HEK293T (cell line): ENCODE data around the gene KIRREL1.

Experiments used
- CTCF ChIA-PET: fragments of 350-600 bp; formaldehyde crosslinking; extraction: SDS; loops from one replicate; lab custom pipeline; 2021; ENCODE audit warnings: antibody characterized with exemption, inconsistent platforms; lab: Yijun Ruan, JAX
- POLR2A ChIA-PET: fragments of 350-600 bp; formaldehyde crosslinking; extraction: SDS; loops from one replicate; lab custom pipeline; 2020; ENCODE audit warnings: antibody characterized with exemption, inconsistent platforms; lab: Yijun Ruan, JAX
- DNase-seq: peaks from one replicate; pipeline ENCODE4 v3.0.0; 2012; ENCODE audit warnings: mixed read lengths; ENCODE audit errors: extremely low spot score
- ARNT ChIP-seq: fragments of 450-650 bp; IDR thresholded peaks from 2 replicates; pipeline ENCODE4 v1.6.1; 2017; ENCODE audit warnings: mild to moderate bottlenecking
- BHLHE40 ChIP-seq: fragments of 450-650 bp; IDR thresholded peaks from 2 replicates; pipeline ENCODE4 v1.6.1; 2016; ENCODE audit warnings: mild to moderate bottlenecking, moderate library complexity, borderline replicate concordance
- CTBP1 ChIP-seq: fragments of 450-650 bp; IDR thresholded peaks from 2 replicates; pipeline ENCODE4 v1.6.1; 2016; ENCODE audit warnings: borderline replicate concordance
- ELF4 ChIP-seq: fragments of 450-650 bp; IDR thresholded peaks from 2 replicates; pipeline ENCODE4 v1.6.1; 2017; ENCODE audit warnings: antibody characterized with exemption
- FOXA1 ChIP-seq: fragments of 450-650 bp; IDR thresholded peaks from 2 replicates; pipeline ENCODE4 v1.6.1; 2016; ENCODE audit warnings: mild to moderate bottlenecking
- FOXK2 ChIP-seq: fragments of 450-650 bp; IDR thresholded peaks from 2 replicates; pipeline ENCODE4 v1.6.1; 2016; ENCODE audit warnings: mild to moderate bottlenecking
- FOXM1 ChIP-seq: fragments of 450-650 bp; IDR thresholded peaks from 2 replicates; pipeline ENCODE4 v1.6.1; 2017; ENCODE audit warnings: mild to moderate bottlenecking, borderline replicate concordance
- HDGF ChIP-seq: fragments of 450-650 bp; IDR thresholded peaks from 2 replicates; pipeline ENCODE4 v1.6.1; 2017; ENCODE audit warnings: antibody characterized with exemption, borderline replicate concordance
- L3MBTL2 ChIP-seq: fragments of 450-650 bp; conservative IDR thresholded peaks from 2 replicates; pipeline ENCODE4 v1.6.1; 2016; ENCODE audit warnings: mild to moderate bottlenecking
- LEF1 ChIP-seq: fragments of 450-650 bp; IDR thresholded peaks from 2 replicates; pipeline ENCODE4 v1.6.1; 2017; ENCODE audit warnings: mild to moderate bottlenecking, borderline replicate concordance
- NFRKB ChIP-seq: fragments of 450-650 bp; IDR thresholded peaks from 2 replicates; pipeline ENCODE4 v1.6.1; 2016; ENCODE audit warnings: mild to moderate bottlenecking, moderate library complexity
- SP1 ChIP-seq: fragments of 450-650 bp; IDR thresholded peaks from 2 replicates; pipeline ENCODE4 v1.6.1; 2017
- SUZ12 ChIP-seq: fragments of 450-650 bp; IDR thresholded peaks from 2 replicates; pipeline ENCODE4 v1.6.1; 2016; ENCODE audit warnings: mild to moderate bottlenecking
- TARDBP ChIP-seq: fragments of 450-650 bp; IDR thresholded peaks from 2 replicates; pipeline ENCODE4 v1.6.1; 2016
- ZNF384 ChIP-seq: fragments of 450-650 bp; IDR thresholded peaks from 2 replicates; pipeline ENCODE4 v1.6.1; 2016
- TF ChIP-seq, protein P1 (sequence below): fragments of 450-650 bp; IDR thresholded peaks from 2 replicates; pipeline ENCODE4 v1.6.1; 2016

KIRREL1 gene

DNA sequence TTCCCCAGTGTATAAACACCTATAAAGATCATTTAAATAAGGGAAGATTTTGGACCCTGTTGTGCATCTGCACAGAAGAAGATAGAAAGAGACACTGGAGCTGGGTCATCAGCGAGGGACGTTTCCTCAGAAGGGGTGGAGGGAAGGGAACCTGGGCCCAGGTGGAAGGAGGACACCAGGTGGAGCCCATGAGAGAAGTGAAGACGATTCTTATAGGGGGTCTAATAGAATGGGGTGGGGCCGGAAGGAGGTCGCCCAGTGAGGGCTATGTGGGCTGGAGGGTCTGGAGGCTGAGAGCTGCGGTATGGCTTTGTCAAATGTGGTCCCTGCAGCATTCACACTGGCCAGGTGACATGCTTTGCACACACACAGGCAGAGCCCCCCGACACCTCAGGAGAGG lies 13.7 kb downstream of the KIRREL1 start:
- TF ChIP-seq ELF4 (no peak), TARDBP (no peak), ZNF384 (no peak), HDGF (no peak), LEF1 (no peak), NFRKB (no peak), CTBP1 (no peak), SUZ12 (no peak), L3MBTL2 (no peak), ARNT (no peak), FOXM1 (no peak), FOXA1 (no peak)
- TF ChIP-seq, protein P1, sequence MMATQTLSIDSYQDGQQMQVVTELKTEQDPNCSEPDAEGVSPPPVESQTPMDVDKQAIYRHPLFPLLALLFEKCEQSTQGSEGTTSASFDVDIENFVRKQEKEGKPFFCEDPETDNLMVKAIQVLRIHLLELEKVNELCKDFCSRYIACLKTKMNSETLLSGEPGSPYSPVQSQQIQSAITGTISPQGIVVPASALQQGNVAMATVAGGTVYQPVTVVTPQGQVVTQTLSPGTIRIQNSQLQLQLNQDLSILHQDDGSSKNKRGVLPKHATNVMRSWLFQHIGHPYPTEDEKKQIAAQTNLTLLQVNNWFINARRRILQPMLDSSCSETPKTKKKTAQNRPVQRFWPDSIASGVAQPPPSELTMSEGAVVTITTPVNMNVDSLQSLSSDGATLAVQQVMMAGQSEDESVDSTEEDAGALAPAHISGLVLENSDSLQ = no peak
- POLR2A ChIA-PET = no interaction called here
- CTCF ChIA-PET = no interaction called here
- no peak for DNase-seq

DNA sequence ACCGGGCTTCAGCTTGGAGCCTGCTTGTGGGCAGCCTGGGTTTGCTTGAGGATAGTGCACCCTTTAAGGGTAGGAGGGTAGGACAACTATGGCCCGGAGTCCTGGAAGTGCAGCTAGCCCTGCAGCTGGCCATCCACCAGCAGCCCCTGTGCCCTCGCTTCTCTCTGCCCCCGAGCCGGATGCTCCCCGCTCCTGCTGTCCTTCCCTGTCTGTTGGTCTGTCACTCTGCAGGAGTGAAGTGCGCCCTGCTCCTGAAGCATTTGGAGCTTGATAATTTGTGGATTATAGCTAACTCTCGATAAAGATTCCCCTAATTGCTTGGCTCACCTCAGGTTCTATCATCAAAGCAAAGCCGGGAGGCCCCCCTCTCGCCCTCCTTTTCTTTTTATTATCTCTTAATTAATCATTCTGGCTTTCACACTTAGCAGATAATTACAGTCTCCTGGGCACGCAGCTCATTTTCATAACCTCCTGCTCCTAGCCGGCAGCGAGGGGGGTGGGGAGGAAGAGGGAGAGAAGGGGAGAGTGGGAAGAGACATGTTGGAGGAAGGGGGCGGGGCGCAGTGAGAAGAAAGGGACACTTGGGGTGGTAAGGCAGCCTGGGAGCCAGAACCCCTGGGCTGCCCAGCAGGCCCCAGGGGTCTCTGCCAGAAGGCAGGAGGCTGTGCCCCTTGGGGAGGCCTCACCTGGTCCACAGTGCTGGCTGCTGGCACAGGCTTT lies 14.4 kb downstream of the KIRREL1 start:
- no peak for DNase-seq
- ChIA-PET CTCF (no interaction called here), POLR2A (no interaction called here)
- TF ChIP-seq CTBP1 (no peak), BHLHE40 (no peak), FOXK2 (no peak), FOXA1 (no peak), ZNF384 (no peak), ARNT (no peak), LEF1 (no peak), L3MBTL2 (no peak), HDGF (no peak), SUZ12 (no peak), FOXM1 (no peak), SP1 (no peak), TARDBP (no peak), ELF4 (no peak), NFRKB (no peak)
- TF ChIP-seq, protein P1 = no peak

DNA sequence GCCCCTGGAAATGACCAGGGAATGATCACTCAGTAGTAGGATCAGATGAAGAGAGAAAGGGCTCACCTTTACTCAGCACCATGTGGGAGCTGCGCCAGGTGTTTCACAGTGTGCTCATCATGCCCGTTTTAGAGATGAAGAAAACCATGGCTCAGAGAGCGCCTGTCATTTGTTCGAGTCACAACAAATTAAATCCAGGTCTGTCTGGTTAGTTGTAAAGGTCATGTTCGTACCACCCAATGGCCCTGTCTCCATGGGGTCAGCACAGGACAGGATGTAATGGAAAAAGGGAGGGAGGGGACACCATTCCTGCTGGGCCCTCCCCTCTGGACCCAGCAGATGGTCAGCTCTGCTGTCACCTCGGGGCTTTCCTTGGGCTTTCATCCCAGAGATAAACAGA lies 15.2 kb downstream of the KIRREL1 start:
- TF ChIP-seq FOXA1 (no peak), FOXK2 (no peak), SUZ12 (no peak), HDGF (no peak), FOXM1 (no peak), NFRKB (no peak), ELF4 (no peak), ZNF384 (no peak), LEF1 (no peak), BHLHE40 (no peak)
- ChIA-PET CTCF (no interaction called here), POLR2A (no interaction called here)
- no peak for DNase-seq

DNA sequence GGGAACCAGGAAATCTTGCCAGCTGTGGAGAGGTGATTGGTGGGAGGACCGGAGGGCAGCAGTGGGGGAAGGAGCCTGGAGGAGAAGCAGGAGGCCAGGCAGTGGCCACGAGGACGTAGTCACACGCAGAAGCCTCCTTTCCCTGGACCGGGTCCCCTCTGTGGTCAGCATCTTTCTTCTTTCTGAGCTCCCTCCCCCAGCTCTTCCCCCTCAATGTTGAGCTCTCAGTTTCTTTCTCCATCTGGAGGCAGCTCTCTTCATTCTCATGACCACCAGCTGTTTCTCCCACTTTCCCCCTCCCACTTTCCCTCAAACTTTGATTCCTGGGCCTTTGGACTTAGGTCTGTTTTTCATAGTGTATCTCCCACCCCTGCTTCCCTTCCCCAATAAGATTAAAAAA lies 18.3 kb downstream of the KIRREL1 start:
- TF ChIP-seq TARDBP = no peak
- TF ChIP-seq FOXK2 = no peak
- no peak for TF ChIP-seq SP1
- no peak for TF ChIP-seq ZNF384
- TF ChIP-seq ELF4 = no peak
- TF ChIP-seq FOXA1 = no peak
- no peak for TF ChIP-seq LEF1
- no peak for TF ChIP-seq ARNT
- TF ChIP-seq NFRKB = no peak
- POLR2A ChIA-PET = interaction anchor here (1.2 kb wide), 1 partner anchor 17 kb away, joined by 4 read pairs; no protein-coding TSS in a partner anchor
- CTCF ChIA-PET = interaction anchor here (0.7 to 0.9 kb wide), 2 partner anchors 14 to 106 kb away, joined by 3 to 4 read pairs; no protein-coding TSS in a partner anchor
- DNase-seq = no peak

DNA sequence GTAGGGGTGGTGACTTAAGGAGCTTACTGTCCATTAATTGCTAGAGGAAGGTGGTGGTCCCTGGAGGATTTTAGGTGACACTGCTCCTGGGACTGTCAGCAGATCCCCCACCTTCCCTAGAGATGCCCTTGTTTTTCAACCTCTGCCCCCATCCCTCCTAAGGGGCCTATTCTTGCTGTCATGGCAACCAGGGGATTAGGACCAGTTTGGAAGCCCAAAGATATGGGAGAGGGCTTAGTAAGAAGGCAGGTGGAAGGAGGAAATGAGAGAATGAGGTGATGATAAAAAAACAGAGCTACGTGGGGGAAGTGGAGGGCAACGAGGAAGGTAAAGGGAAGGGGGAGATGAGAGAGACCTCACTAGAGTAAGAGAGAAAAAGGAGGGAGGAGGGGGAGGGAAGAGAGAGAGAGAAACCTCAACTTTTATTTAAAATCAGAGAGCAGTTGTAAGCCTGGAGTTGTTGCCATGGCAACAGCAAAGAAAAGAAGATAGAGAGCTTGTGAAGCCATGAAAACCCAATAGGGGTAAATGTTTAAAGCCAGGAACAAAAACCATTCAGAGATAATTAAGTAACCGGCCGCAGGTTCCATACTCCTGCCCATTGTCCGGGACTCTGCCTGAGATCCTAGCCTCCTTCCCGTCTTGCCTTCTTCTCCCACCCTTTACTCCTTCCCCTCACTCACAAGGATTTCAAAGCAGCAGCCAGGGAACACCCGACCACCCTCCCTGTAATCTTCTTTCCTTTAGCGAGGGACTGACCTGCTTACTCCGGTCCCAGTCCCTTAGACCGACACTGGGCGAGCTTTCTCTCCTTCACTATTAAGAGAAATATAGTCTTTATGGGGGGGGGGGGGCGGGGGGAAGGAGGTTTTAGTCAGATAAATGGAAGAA lies 20.6 kb downstream of the KIRREL1 start:
- ChIA-PET CTCF (interaction anchor here (1.4 kb wide), 1 partner anchor 22 kb away, joined by 5 read pairs; no protein-coding TSS in a partner anchor), POLR2A (no interaction called here)
- DNase-seq = no peak

More for the DNA sequence above, 20.6 kb downstream of the KIRREL1 start:
- TF ChIP-seq CTBP1 = no peak
- no peak for TF ChIP-seq HDGF
- no peak for TF ChIP-seq ZNF384
- TF ChIP-seq FOXM1 = no peak
- no peak for TF ChIP-seq SUZ12
- TF ChIP-seq, protein P1 = no peak
- no peak for TF ChIP-seq LEF1
- no peak for TF ChIP-seq FOXK2
- TF ChIP-seq ELF4 = no peak
- TF ChIP-seq ARNT = no peak
- no peak for TF ChIP-seq L3MBTL2
- TF ChIP-seq NFRKB = no peak
- no peak for TF ChIP-seq TARDBP
- no peak for TF ChIP-seq SP1
- no peak for TF ChIP-seq FOXA1
- TF ChIP-seq BHLHE40 = no peak
